DND-41 (cell line): Measurements from ENCODE around the gene CDH5.

Experiments
- CTCF ChIP-seq: IDR thresholded peaks from 2 replicates; pipeline ENCODE4 v1.5.1; 2012; ENCODE audit warnings: borderline replicate concordance, low read length, moderate library complexity, mild to moderate bottlenecking; ENCODE audit not compliant: poor library complexity, severe bottlenecking; ENCODE audit errors: extremely low read depth
- EZH2 ChIP-seq: IDR thresholded peaks from 3 replicates; pipeline ENCODE4 v1.6.1; 2012; ENCODE audit warnings: borderline replicate concordance, low read depth, mild to moderate bottlenecking, moderate library complexity, low read length, inconsistent platforms; ENCODE audit not compliant: severe bottlenecking

GRCh38 chr16:66408163-66409048 is 41.9 kb downstream of the CDH5 start:
- TF ChIP-seq CTCF: no peak
- no peak for TF ChIP-seq EZH2
